Measurements from ENCODE around the gene P2RX5. TPM values are rescaled to one million over a fixed set of nuclear protein-coding genes. Genes with fewer than 3 reads are reported as not detected.
"Not testable (repeated sequence)": the region's sequence is repeated elsewhere in the genome, so short reads cannot be mapped to it uniquely, and the experiment has no call there.

Gene P2RX5
- total and polyA plus RNA-seq, 12 donors, result 0.25 to 2.8 (median 0.99) TPM

GRCh38 chr17:3710951-3711383, 15.0 kb upstream of the P2RX5 start:
- whole genome bisulfite sequencing, 4 donors, result 61 to 71% (median 69%) methylated on average over 5 of the region's 5 CpGs
- Histone ChIP-seq H3K27me3 (no peaks in the 10 kb centered on the region), H3K4me3 (no peak overlapping the region), H3K36me3 (replicated peaks in 1 of 2) (peaks cover 0 to 23% of the 10 kb centered on the region in 2 donors), H3K4me1 (replicated peaks in 1 of 2) (peaks cover 0 to 7% of the 10 kb centered on the region in 2 donors), H3K27ac (no peak overlapping the region), H3K9me3 (replicated peaks in 1 of 3) (no peaks in the 10 kb centered on the region)
- DNase-seq, result no peak
- TF ChIP-seq POLR2A (IDR thresholded peaks at IDR 0.05) (no peak), CTCF (IDR thresholded peaks at IDR 0.05) (no peak)
- intact Hi-C loops (cut with DNase I), result no loop called here

GRCh38 chr17:3708366-3708765, 12.4 kb upstream of the P2RX5 start:
- no peaks in the 10 kb centered on the region for H3K9me3 ChIP-seq (replicated peaks in 1 of 3)
- no peak overlapping the region for H3K4me3 ChIP-seq
- WGBS, 4 donors, result 52 to 75% (median 61%) methylated on average over 3 of the region's 3 CpGs
- H3K36me3 ChIP-seq (replicated peaks in 1 of 2), result peaks cover 0 to 5% of the 10 kb centered on the region in 2 donors
- H3K4me1 ChIP-seq (replicated peaks in 1 of 2), result peaks cover 0 to 7% of the 10 kb centered on the region in 2 donors
- H3K27ac ChIP-seq, result no peak overlapping the region
- no peak for DNase-seq
- H3K27me3 ChIP-seq, result no peaks in the 10 kb centered on the region
- intact Hi-C loops (cut with DNase I), result no loop called here
- TF ChIP-seq POLR2A (IDR thresholded peaks at IDR 0.05), result no peak
- no peak for TF ChIP-seq CTCF (IDR thresholded peaks at IDR 0.05)

- DNase-seq, result not testable (repeated sequence)
These were observed 9.7 kb upstream of the P2RX5 start for GRCh38 chr17:3705718-3705984.

GRCh38 chr17:3704931-3705717, 9.2 kb upstream of the P2RX5 start:
- Histone ChIP-seq H3K27ac (no peak overlapping the region), H3K4me1 (replicated peaks in 1 of 2) (peaks cover 0 to 7% of the 10 kb centered on the region in 2 donors), H3K36me3 (replicated peaks in 1 of 2) (no peaks in the 10 kb centered on the region), H3K27me3 (no peaks in the 10 kb centered on the region), H3K9me3 (replicated peaks in 1 of 3) (no peaks in the 10 kb centered on the region), H3K4me3 (no peak overlapping the region)
- DNase-seq, result no peak
- intact Hi-C loops (cut with DNase I), result no loop called here
- TF ChIP-seq CTCF (IDR thresholded peaks at IDR 0.05) (no peak), POLR2A (IDR thresholded peaks at IDR 0.05) (no peak)
- 84 to 88% (median 87%) methylated on average over 20 of the region's 20 CpGs for WGBS, 4 donors

More at GRCh38 chr17:3705718-3705984, 9.7 kb upstream of the P2RX5 start:
- H3K27ac ChIP-seq; H3K9me3 ChIP-seq (replicated peaks in 1 of 3); H3K27me3 ChIP-seq; intact Hi-C loops (cut with DNase I); H3K4me3 ChIP-seq; H3K36me3 ChIP-seq (replicated peaks in 1 of 2); H3K4me1 ChIP-seq (replicated peaks in 1 of 2): not testable (repeated sequence)
- WGBS, 4 donors, result 57 to 100% (median 78%) methylated on average over 1 of the region's 1 CpG

GRCh38 chr17:3702041-3702539, 6.1 kb upstream of the P2RX5 start:
- H3K27me3 ChIP-seq; H3K9me3 ChIP-seq (replicated peaks in 1 of 3); DNase-seq; H3K4me1 ChIP-seq (replicated peaks in 1 of 2); H3K36me3 ChIP-seq (replicated peaks in 1 of 2); intact Hi-C loops (cut with DNase I); H3K27ac ChIP-seq; H3K4me3 ChIP-seq: not testable (repeated sequence)
- 31 to 88% (median 77%) methylated on average over 2 to 7 of the region's 7 CpGs for WGBS, 4 donors

Measured in adrenal gland (tissue), 12 donors.